D341Med (cell line): ENCODE data around the gene NDC1.
A peak's percentile ranks its signal among the peaks of the same experiment; 100 is the strongest.

ENCODE experiments used
- DNase-seq: peaks from one replicate; pipeline ENCODE4 v3.0.0; 2012; ENCODE audit warnings: low spot score

NDC1 gene

GRCh38 chr1:53731779-53732305 lies 106.3 kb downstream of the NDC1 start:
- no peak for DNase-seq

- no peak for DNase-seq
Measured at GRCh38 chr1:53731043-53731600, 107.0 kb downstream of the NDC1 start.

- DNase-seq = no peak
Measured at GRCh38 chr1:53730224-53730865, 107.8 kb downstream of the NDC1 start.

GRCh38 chr1:53729456-53730223 lies 108.5 kb downstream of the NDC1 start:
- DNase-seq = no peak

- no peak for DNase-seq
Measured at GRCh38 chr1:53728702-53729455, 109.2 kb downstream of the NDC1 start.

GRCh38 chr1:53728196-53728595 lies 109.9 kb downstream of the NDC1 start:
- DNase-seq = no peak

DNA sequence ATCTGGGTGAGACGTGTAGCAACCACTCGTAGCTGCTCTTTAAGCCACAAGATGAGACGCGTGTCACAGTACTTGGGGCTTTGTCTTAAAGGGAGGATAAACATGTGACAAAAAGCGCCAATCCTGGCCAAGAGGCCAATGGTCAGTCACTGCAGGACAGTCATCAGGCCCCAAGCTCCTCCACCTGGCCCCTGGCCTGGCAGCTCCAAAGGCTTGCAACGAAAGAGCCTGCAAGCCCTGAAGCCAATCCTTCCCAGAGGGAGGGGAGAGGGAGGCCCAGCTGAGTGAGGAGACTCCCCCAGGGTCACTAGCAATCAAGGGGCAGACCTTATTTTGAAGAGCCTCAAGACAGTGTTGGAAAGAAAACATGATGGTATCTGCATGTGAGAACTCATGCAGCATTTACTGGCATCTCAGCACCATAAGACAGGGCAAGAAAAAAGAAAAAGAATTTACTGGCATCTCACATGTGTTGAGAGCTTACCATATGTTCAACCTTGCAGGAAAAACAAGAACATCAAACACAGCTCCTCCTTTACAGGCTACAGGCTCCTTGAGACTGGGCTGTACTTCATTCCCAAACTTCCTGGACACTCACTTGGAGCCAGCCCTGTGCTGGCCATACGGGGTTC lies 110.5 kb downstream of the NDC1 start:
- no peak for DNase-seq

DNA sequence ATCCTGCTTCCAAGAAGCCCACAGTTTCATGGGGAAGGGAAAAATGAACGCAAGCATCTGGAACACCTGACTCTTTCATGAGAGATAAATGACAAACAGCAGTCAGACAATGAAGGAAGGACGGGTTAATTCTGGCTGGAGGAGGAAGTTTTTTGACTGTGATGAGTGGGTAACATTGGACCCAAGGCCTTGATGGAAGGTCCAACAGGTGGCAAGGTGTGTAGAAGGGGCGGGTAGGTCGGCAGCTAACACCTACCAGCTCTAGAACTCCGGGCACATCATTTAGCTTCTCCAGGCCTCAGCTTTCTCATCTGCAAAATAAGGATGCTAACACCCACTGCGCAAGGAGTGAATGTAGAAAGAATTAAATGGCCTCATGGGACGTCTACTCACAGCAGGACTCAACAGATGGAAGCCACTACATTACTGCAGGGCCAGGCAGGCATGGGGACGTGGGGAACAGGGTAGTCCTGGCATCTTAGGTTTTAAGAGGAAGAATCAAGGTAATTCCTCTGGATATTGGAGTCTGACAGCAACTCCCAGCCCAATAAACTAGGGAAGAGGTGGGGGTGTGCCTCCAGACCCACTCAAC lies 112.0 kb downstream of the NDC1 start:
- DNase-seq = no peak

GRCh38 chr1:53725238-53725689 lies 112.8 kb downstream of the NDC1 start:
- peak; percentile 55 for DNase-seq

- DNase-seq = no peak
Measured at GRCh38 chr1:53722025-53722424, 116.1 kb downstream of the NDC1 start.

DNA sequence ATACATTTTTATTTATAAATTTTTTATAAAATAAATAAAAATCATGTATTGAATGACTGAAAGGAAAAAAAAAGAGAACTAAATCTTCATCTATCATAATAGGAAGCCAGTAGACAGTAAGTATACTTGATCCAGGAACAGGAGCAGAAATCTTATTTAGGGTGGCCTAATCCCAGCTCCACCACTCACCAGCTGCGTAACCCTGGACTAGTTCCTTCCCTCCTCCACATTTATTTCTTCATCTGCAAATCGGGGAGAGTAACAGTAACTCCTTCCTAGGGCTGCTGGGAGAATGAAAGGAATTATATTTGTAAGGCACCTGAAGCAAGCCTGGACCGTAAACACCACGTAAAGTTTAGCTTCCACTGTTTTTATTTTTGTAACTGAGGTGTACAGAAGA lies 117.0 kb downstream of the NDC1 start:
- DNase-seq = no peak

- no peak for DNase-seq
Measured at GRCh38 chr1:53719469-53719868, 118.6 kb downstream of the NDC1 start.

DNA sequence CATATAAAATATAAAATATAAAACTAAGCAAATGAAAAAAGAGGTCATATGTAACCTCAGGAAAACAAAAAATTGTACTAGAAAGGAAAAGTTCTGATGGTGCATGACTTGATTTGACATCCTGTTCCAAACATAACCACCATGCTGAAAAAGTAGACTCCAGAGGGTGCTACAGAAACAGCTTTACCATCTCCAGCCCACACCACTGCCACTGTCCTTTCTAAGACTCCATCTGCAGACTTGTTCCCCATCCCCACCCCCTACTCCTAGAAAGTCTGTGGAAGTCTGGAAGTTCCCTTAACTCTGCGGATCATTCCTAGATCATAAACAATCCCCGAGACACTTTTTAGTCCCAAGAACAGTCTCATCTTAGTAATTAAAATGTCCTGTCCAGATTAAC lies 119.7 kb downstream of the NDC1 start:
- no peak for DNase-seq

DNA sequence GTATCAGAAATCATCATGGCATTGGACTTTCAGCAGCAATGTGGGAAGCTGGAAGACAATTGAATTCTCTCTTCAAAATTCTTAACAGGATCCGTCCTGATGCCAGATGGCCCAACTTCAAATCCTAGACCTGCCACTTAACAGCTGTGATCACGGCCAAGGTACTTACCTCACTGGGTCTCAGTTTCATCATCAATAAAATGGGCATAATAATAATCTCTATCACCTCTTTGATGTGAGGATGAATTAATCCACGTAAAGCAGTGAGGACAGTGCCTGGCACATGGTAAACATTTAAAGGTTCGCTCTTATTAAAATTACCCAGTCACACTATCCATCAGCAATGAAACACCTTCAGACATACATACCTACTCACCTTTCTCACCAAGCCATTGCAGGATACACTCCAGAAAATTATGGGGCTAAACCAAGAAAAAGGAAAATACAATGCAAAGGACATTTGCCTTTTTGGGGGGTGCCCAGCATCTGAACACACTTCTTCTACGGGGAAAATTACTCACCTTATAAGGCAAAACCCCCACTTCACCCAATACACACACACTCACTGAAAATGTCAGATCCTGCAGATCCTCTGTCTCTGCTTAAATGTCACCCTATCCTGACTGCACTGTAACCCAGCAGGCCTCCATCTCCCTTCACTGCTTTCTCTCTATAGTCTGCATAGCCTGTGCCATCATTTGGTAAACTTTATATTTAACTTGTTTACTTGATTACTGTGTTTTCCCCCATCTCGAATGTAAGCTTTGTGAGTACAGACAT lies 120.9 kb downstream of the NDC1 start:
- DNase-seq = no peak

DNA sequence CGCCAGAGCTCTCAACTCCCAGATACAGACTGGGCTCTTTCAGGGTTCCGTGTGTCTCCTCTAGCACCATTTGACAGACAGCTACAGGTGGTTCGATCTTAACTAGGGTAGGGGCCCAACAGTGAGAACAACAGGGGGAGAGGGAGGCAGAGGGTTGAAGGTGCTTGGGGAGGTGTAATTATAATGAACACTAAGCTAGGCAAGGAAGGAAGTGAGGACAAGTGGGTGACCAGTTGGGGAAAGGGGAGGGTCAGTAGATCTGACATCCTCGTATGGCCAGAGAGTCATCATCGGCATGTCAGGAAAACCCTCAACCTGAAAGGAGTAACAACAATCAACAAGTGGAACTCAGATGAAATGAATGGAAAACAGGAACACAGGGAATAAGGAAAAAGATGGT lies 121.9 kb downstream of the NDC1 start:
- no peak for DNase-seq

GRCh38 chr1:53715478-53715877 lies 122.6 kb downstream of the NDC1 start:
- DNase-seq = peak; percentile 69
